Liver (tissue), 9 donors: ENCODE measurements around the gene DOK3. TPM values are rescaled to one million over a fixed set of nuclear protein-coding genes. Genes with fewer than 3 reads are reported as not detected.

Experiments
- DNase-seq: peaks from one replicate; pipeline ENCODE4 v3.0.0-alpha.2; 2017; ENCODE audit warnings: low spot score
- H3K27ac ChIP-seq, 2 donors: one replicate each; pipeline ENCODE4 v1.7.0; 2013; ENCODE audit warnings: inconsistent platforms in 2 of 2, low read length in 2 of 2, control low read depth in 1 of 2, low read depth in 1 of 2, mild to moderate bottlenecking in 1 of 2
- H3K27me3 ChIP-seq, 4 donors: one replicate each; pipeline versions ENCODE4 v1.6.1 to v1.7.0; 2013; ENCODE audit warnings: low read length in 3 of 4, inconsistent platforms in 1 of 4, mild to moderate bottlenecking in 1 of 4, moderate library complexity in 1 of 4; ENCODE audit not compliant: control insufficient read depth in 4 of 4, insufficient read depth in 4 of 4
- H3K36me3 ChIP-seq, 4 donors: one replicate each; pipeline versions ENCODE4 v1.6.1 to v1.7.0; 2013; ENCODE audit warnings: low read length in 3 of 4, mild to moderate bottlenecking in 3 of 4, low read depth in 1 of 4, moderate library complexity in 1 of 4; ENCODE audit not compliant: control insufficient read depth in 4 of 4, insufficient read depth in 3 of 4
- H3K4me1 ChIP-seq, 4 donors: one replicate each; pipeline versions ENCODE4 v1.6.1 to v1.7.0; 2013; ENCODE audit warnings: low read length in 3 of 4, mild to moderate bottlenecking in 3 of 4, moderate library complexity in 1 of 4; ENCODE audit not compliant: control insufficient read depth in 4 of 4, insufficient read depth in 4 of 4
- H3K4me3 ChIP-seq, 3 donors: one replicate each; pipeline versions ENCODE4 v1.6.1 to v1.7.0; 2013; ENCODE audit warnings: low read length in 3 of 3, control low read depth in 1 of 3, low read depth in 1 of 3, mild to moderate bottlenecking in 1 of 3
- H3K9ac ChIP-seq, 2 donors: one replicate each; pipeline ENCODE4 v1.7.0; 2013; ENCODE audit warnings: low read length in 2 of 2, mild to moderate bottlenecking in 2 of 2, moderate library complexity in 2 of 2, control low read depth in 1 of 2, low read depth in 1 of 2
- H3K9me3 ChIP-seq, 4 donors: one replicate each; pipeline versions ENCODE4 v1.6.1 to v1.7.0; 2013; ENCODE audit warnings: low read length in 3 of 4; ENCODE audit not compliant: control insufficient read depth in 4 of 4
- CTCF ChIP-seq: fragments of 150-350 bp; IDR thresholded peaks from 2 replicates; pipeline ENCODE4 v1.5.1; 2017; ENCODE audit warnings: improper control_type of control experiment, low read depth, low read length; ENCODE audit not compliant: missing input control
- EGR1 ChIP-seq, 2 donors: IDR thresholded peaks; 2 replicates each; pipeline ENCODE4 v1.6.1; 2016 to 2018; ENCODE audit warnings: antibody characterized with exemption in 2 of 2, low read depth in 2 of 2
- FOXA1 ChIP-seq: IDR thresholded peaks from 2 replicates; pipeline ENCODE4 v1.6.1; 2016; ENCODE audit warnings: antibody characterized with exemption
- FOXA2 ChIP-seq: IDR thresholded peaks from 2 replicates; pipeline ENCODE4 v1.6.1; 2016; ENCODE audit warnings: antibody characterized with exemption
- GABPA ChIP-seq, 2 donors: IDR thresholded peaks in 1 of 2; conservative IDR thresholded peaks in 1 of 2; 2 replicates each; pipeline ENCODE4 v1.6.1; 2016; ENCODE audit warnings: antibody characterized with exemption in 2 of 2, mild to moderate bottlenecking in 1 of 2, moderate library complexity in 1 of 2
- HNF4A ChIP-seq, 2 donors: conservative IDR thresholded peaks; 2 replicates each; pipeline ENCODE4 v1.6.1; 2016; ENCODE audit warnings: antibody characterized with exemption in 2 of 2, mild to moderate bottlenecking in 2 of 2
- HNF4G ChIP-seq: IDR thresholded peaks from 2 replicates; pipeline ENCODE4 v1.6.1; 2016; ENCODE audit warnings: antibody characterized with exemption
- JUND ChIP-seq, 2 donors: IDR thresholded peaks; 2 replicates each; pipeline ENCODE4 v1.6.1; 2016; ENCODE audit warnings: antibody characterized with exemption in 2 of 2
- MAX ChIP-seq: IDR thresholded peaks from 2 replicates; pipeline ENCODE4 v1.6.1; 2016; ENCODE audit warnings: antibody characterized with exemption
- NR2F2 ChIP-seq: IDR thresholded peaks from 2 replicates; pipeline ENCODE4 v1.6.1; 2016; ENCODE audit warnings: antibody characterized with exemption
- RAD21 ChIP-seq, 2 donors: IDR thresholded peaks; 2 replicates each; pipeline ENCODE4 v1.6.1; 2016; ENCODE audit warnings: antibody characterized with exemption in 2 of 2, mild to moderate bottlenecking in 2 of 2
- RXRA ChIP-seq, 2 donors: IDR thresholded peaks; 2 replicates each; pipeline ENCODE4 v1.6.1; 2017 to 2018; ENCODE audit warnings: antibody characterized with exemption in 2 of 2, mild to moderate bottlenecking in 1 of 2
- TAF1 ChIP-seq: conservative IDR thresholded peaks from 2 replicates; pipeline ENCODE4 v1.6.1; 2016; ENCODE audit warnings: antibody characterized with exemption, mild to moderate bottlenecking
- YY1 ChIP-seq: IDR thresholded peaks from 2 replicates; pipeline ENCODE4 v1.6.1; 2016; ENCODE audit warnings: antibody characterized with exemption, mild to moderate bottlenecking
- ZBTB33 ChIP-seq: IDR thresholded peaks from 2 replicates; pipeline ENCODE4 v1.6.1; 2016; ENCODE audit warnings: antibody characterized with exemption
- WGBS: extraction: QIAGEN DNeasy Blood & Tissue Kit; methylation state at CpG from one replicate; pipeline ENCODE4 v1.1.7; 2013; 5-methylcytosine and 5-hydroxymethylcytosine counted together
- polyA plus RNA-seq, 2 donors: library from polyadenylated mRNA; stranded (reverse) in 1 of 2; unstranded in 1 of 2; fragments of 200-250 nt in 1 of 2; fragments of >200 nt in 1 of 2; fragmentation: Nextera tagmentation in 1 of 2; extraction: Ambion mirVana in 1 of 2; gene quantifications; one replicate each; pipeline versions ENCODE4 v1.2.1 to v1.2.3, GENCODE V29; 2013 to 2015
- total RNA-seq, 2 donors: library from RNA; depleted of rRNA; stranded (reverse); fragments of >200 nt; gene quantifications; one replicate each; pipeline ENCODE4 v1.2.3, GENCODE V29; 2014
- donor health status: healthy.
- donor health status: healthy.
- donor health status: healthy.
- donor health status: healthy.
- donor health status: healthy.

Gene DOK3
- total and polyA plus RNA-seq, 4 donors, result 1.7 to 19.2 (median 6.6) TPM

DNA sequence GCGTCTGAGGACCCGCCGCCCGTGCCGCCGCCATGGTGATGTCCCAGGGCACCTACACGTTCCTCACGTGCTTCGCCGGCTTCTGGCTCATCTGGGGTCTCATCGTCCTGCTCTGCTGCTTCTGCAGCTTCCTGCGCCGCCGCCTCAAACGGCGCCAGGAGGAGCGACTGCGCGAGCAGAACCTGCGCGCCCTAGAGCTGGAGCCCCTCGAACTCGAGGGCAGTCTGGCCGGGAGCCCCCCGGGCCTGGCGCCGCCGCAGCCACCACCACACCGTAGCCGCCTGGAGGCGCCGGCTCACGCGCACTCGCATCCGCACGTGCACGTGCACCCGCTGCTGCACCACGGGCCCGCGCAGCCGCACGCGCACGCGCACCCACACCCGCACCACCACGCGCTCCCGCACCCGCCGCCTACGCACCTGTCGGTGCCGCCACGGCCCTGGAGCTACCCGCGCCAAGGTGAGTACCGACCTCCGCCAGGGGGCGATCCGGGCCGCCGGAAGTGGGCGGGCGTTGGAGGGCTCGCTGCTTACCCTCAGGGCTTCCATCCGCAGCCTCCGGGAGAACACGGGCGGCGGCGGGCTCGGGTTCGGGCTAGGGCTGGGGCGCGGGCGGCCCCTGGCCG is 54.5 kb downstream of the DOK3 start:
- peak in 1 of 2 donors; percentile 34 for TF ChIP-seq GABPA (IDR thresholded peaks at IDR 0.05 in 1 of 2, conservative IDR thresholded peaks at IDR 0.05 in 1 of 2)
- TF ChIP-seq YY1, result no peak
- no peak for TF ChIP-seq FOXA1
- TF ChIP-seq FOXA2, result no peak
- no peak for TF ChIP-seq JUND (IDR thresholded peaks at IDR 0.05)
- TF ChIP-seq NR2F2, result no peak
- TF ChIP-seq RAD21 (IDR thresholded peaks at IDR 0.05), result peak in 1 of 2 donors; percentile 50
- peak; percentile 57 for TF ChIP-seq CTCF
- no peak for TF ChIP-seq MAX
- no peak for TF ChIP-seq TAF1
- TF ChIP-seq HNF4A (conservative IDR thresholded peaks at IDR 0.05), result no peak
- TF ChIP-seq EGR1 (IDR thresholded peaks at IDR 0.05; ENCODE audit: low read depth in 2 of 2), result peak in 1 of 2 donors; percentile 49
- TF ChIP-seq RXRA (IDR thresholded peaks at IDR 0.05), result no peak
- no peak for TF ChIP-seq HNF4G
- Histone ChIP-seq H3K9me3 (no peaks in the 10 kb centered on the region), H3K36me3 (no peaks in the 10 kb centered on the region), H3K9ac (peak overlapping the region in 1 of 2 donors; percentile 66), H3K27me3 (no peaks in the 10 kb centered on the region), H3K4me1 (peaks cover 3 to 27% (median 15%) of the 10 kb centered on the region in 4 donors), H3K4me3 (peak overlapping the region; percentile 55 to 81 (median 60)), H3K27ac (peak overlapping the region; percentile 67 to 80)
- peak; percentile 90 for DNase-seq
- WGBS, result under 1% methylated on average over 80 of the region's 80 CpGs

GRCh38 chr5:177454397-177455035 is 55.1 kb downstream of the DOK3 start:
- Histone ChIP-seq H3K9me3 (no peaks in the 10 kb centered on the region), H3K9ac (peak overlapping the region in 1 of 2 donors; percentile 66), H3K36me3 (no peaks in the 10 kb centered on the region), H3K4me3 (peak overlapping the region; percentile 55 to 81 (median 60)), H3K27me3 (no peaks in the 10 kb centered on the region), H3K4me1 (peaks cover 3 to 27% (median 15%) of the 10 kb centered on the region in 4 donors), H3K27ac (peak overlapping the region; percentile 67 to 80)
- under 1% methylated on average over 84 of the region's 84 CpGs for WGBS
- TF ChIP-seq YY1 (no peak), RAD21 (IDR thresholded peaks at IDR 0.05) (peak; percentile 82 to 84), FOXA1 (no peak), EGR1 (IDR thresholded peaks at IDR 0.05; ENCODE audit: low read depth in 2 of 2) (no peak), CTCF (peak; percentile 97), ZBTB33 (no peak)
- DNase-seq, result peak; percentile 96
